A172 (cell line): ENCODE measurements around the gene PXDC1. TPM values are rescaled to one million over a fixed set of nuclear protein-coding genes. Genes with fewer than 3 reads are reported as not detected.
A peak's percentile ranks its signal among the peaks of the same experiment; 100 is the strongest.
"Not testable (repeated sequence)": the region's sequence is repeated elsewhere in the genome, so short reads cannot be mapped to it uniquely, and the experiment has no call there.

Experiments used
- DNase-seq: peaks from one replicate; pipeline ENCODE4 v3.0.0-alpha.2; 2015; ENCODE audit warnings: low spot score
- total RNA-seq: library from RNA; depleted of rRNA; stranded (reverse); fragments of >200 nt; shearing (Covaris generic); gene quantifications from 2 replicates; pipeline ENCODE4 v1.2.3, GENCODE V29; 2014

Gene PXDC1
- total RNA-seq, 1 experiment from 2014 or later = 38.6 TPM

GRCh38 chr6:3762852-3763251, 11.3 kb upstream of the PXDC1 start:
- DNase-seq = no peak

GRCh38 chr6:3762359-3762758, 10.8 kb upstream of the PXDC1 start:
- DNase-seq = no peak

GRCh38 chr6:3761989-3762270, 10.4 kb upstream of the PXDC1 start:
- DNase-seq = no peak

- DNase-seq = peak; percentile 21
Measured at GRCh38 chr6:3759646-3760232, 8.2 kb upstream of the PXDC1 start.

GRCh38 chr6:3758842-3759144, 7.3 kb upstream of the PXDC1 start:
- no peak for DNase-seq

GRCh38 chr6:3757998-3758841, 6.7 kb upstream of the PXDC1 start:
- DNase-seq = not testable (repeated sequence)

- DNase-seq = no peak
Measured at GRCh38 chr6:3757241-3757641, 5.7 kb upstream of the PXDC1 start.

GRCh38 chr6:3756546-3756945, 5.0 kb upstream of the PXDC1 start:
- DNase-seq = no peak

GRCh38 chr6:3755637-3756545, 4.4 kb upstream of the PXDC1 start:
- DNase-seq = no peak

- no peak for DNase-seq
Measured at GRCh38 chr6:3754776-3755175, 3.3 kb upstream of the PXDC1 start.

GRCh38 chr6:3754032-3754725, 2.7 kb upstream of the PXDC1 start:
- DNase-seq = not testable (repeated sequence)

GRCh38 chr6:3753228-3753835, 1.8 kb upstream of the PXDC1 start:
- DNase-seq = no peak

GRCh38 chr6:3752531-3753227, 1.2 kb upstream of the PXDC1 start:
- no peak for DNase-seq

GRCh38 chr6:3751730-3752530, 417 bp upstream of the PXDC1 start:
- DNase-seq = peak; percentile 67

GRCh38 chr6:3750317-3751076, 1.0 kb downstream of the PXDC1 start:
- peak; percentile 64 for DNase-seq

- DNase-seq = peak; percentile 91
Measured at GRCh38 chr6:3749977-3750316, 1.6 kb downstream of the PXDC1 start.

- peak; percentile 16 for DNase-seq
Measured at GRCh38 chr6:3749067-3749841, 2.3 kb downstream of the PXDC1 start.

GRCh38 chr6:3748208-3749066, 3.1 kb downstream of the PXDC1 start:
- peak; percentile 73 for DNase-seq
